Measurements from ENCODE around the gene PLEKHA6.

PLEKHA6 gene

DNA sequence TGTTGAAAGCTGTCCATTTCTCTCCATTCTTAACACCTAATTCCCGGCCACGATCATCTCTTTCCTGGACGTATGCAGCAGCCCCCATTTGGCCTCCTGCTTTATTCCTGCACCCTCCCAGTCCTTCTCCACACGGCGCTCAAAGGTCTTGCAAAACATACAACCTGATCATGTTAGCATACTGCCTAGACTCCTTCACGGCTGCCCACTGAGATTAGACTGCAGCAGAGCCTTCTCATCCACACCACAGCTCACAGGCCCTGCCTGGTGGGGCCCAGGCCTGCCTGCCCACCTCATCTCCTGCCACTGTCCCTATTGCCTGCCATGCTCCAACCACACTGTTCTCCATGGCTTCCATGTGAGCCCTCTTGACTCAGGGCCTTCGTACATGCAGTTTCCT, 148.7 kb downstream of the PLEKHA6 start:
- Histone ChIP-seq H3K4me3 (replicated peaks; ENCODE audit: insufficient read depth, low read length) (no peak overlapping the region), H3K27ac (replicated peaks) (no peak overlapping the region), H3K27me3 (ENCODE audit: insufficient read depth, poor library complexity, severe bottlenecking) (peaks cover 9% of the 10 kb centered on the region)
- TF ChIP-seq GABPA (IDR thresholded peaks at IDR 0.05; ENCODE audit: low read depth) (no peak), POLR2AphosphoS5 (IDR thresholded peaks at IDR 0.05; ENCODE audit: low read depth) (no peak), SPI1 (IDR thresholded peaks at IDR 0.05; ENCODE audit: borderline replicate concordance, low read depth) (no peak)
- TF ChIP-seq, protein P1, sequence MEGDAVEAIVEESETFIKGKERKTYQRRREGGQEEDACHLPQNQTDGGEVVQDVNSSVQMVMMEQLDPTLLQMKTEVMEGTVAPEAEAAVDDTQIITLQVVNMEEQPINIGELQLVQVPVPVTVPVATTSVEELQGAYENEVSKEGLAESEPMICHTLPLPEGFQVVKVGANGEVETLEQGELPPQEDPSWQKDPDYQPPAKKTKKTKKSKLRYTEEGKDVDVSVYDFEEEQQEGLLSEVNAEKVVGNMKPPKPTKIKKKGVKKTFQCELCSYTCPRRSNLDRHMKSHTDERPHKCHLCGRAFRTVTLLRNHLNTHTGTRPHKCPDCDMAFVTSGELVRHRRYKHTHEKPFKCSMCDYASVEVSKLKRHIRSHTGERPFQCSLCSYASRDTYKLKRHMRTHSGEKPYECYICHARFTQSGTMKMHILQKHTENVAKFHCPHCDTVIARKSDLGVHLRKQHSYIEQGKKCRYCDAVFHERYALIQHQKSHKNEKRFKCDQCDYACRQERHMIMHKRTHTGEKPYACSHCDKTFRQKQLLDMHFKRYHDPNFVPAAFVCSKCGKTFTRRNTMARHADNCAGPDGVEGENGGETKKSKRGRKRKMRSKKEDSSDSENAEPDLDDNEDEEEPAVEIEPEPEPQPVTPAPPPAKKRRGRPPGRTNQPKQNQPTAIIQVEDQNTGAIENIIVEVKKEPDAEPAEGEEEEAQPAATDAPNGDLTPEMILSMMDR (IDR thresholded peaks at IDR 0.05; ENCODE audit: insufficient read depth, low read length) = no peak
- TF ChIP-seq, protein P2, sequence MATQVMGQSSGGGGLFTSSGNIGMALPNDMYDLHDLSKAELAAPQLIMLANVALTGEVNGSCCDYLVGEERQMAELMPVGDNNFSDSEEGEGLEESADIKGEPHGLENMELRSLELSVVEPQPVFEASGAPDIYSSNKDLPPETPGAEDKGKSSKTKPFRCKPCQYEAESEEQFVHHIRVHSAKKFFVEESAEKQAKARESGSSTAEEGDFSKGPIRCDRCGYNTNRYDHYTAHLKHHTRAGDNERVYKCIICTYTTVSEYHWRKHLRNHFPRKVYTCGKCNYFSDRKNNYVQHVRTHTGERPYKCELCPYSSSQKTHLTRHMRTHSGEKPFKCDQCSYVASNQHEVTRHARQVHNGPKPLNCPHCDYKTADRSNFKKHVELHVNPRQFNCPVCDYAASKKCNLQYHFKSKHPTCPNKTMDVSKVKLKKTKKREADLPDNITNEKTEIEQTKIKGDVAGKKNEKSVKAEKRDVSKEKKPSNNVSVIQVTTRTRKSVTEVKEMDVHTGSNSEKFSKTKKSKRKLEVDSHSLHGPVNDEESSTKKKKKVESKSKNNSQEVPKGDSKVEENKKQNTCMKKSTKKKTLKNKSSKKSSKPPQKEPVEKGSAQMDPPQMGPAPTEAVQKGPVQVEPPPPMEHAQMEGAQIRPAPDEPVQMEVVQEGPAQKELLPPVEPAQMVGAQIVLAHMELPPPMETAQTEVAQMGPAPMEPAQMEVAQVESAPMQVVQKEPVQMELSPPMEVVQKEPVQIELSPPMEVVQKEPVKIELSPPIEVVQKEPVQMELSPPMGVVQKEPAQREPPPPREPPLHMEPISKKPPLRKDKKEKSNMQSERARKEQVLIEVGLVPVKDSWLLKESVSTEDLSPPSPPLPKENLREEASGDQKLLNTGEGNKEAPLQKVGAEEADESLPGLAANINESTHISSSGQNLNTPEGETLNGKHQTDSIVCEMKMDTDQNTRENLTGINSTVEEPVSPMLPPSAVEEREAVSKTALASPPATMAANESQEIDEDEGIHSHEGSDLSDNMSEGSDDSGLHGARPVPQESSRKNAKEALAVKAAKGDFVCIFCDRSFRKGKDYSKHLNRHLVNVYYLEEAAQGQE (IDR thresholded peaks at IDR 0.05; ENCODE audit: insufficient replicate concordance, low read depth) = no peak
- DNase-seq (ENCODE audit: low read depth in 1 of 2, low spot score in 1 of 2) = no peak

DNA sequence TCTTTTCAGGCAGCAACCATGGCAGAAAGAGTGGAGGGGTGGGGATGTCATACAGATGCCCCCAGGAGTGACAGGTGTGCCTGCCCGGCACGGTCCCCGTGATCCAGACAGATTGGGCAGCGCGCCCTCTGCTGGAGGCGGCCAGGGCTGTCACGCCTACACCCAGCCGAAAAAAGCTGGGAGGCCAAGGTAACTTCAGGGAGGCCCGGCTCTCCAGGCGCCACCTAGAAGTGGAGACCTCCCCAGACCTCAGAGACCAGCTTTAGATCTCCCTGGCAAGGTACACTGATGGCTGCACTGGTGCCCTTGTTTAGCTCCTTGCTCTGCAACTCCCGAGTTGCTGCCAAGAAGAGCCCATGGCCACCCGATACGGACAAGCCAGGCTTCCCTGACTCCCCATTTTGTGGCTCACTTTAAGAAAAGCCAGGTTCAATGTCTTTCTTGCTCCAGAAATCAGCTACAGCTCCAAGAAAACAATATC, 152.6 kb downstream of the PLEKHA6 start:
- TF ChIP-seq, protein P1 (IDR thresholded peaks at IDR 0.05; ENCODE audit: insufficient read depth, low read length) = peak; percentile 80
- TF ChIP-seq POLR2AphosphoS5 (IDR thresholded peaks at IDR 0.05; ENCODE audit: low read depth) = no peak
- TF ChIP-seq SPI1 (IDR thresholded peaks at IDR 0.05; ENCODE audit: borderline replicate concordance, low read depth) = no peak
- TF ChIP-seq, protein P2 (IDR thresholded peaks at IDR 0.05; ENCODE audit: insufficient replicate concordance, low read depth) = no peak
- DNase-seq (ENCODE audit: low read depth in 1 of 2, low spot score in 1 of 2) = peak; percentile 6 to 29
- H3K27ac ChIP-seq (replicated peaks) = no peak overlapping the region
- peaks cover 22% of the 10 kb centered on the region for H3K27me3 ChIP-seq (ENCODE audit: insufficient read depth, poor library complexity, severe bottlenecking)
- H3K4me3 ChIP-seq (replicated peaks; ENCODE audit: insufficient read depth, low read length) = no peak overlapping the region

DNA sequence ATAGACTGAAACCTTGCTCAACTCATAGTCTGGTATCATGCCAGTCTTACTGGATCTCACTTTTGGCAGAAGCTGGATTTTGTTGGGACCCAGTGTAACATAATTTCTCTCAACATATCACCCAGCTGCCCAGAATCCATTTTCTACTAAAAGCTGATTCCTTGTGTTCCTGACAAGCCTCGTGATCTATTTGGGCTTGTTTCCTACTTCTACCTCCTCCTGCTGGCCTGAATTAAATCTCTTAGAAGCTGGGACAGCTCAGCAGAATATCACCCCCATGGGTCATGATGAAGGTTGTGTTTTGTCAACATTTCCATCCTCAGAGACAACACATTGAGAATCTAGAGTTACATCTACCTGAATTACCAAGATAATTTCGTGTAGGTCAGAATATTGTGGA, 153.6 kb downstream of the PLEKHA6 start:
- no peak overlapping the region for H3K4me3 ChIP-seq (replicated peaks; ENCODE audit: insufficient read depth, low read length)
- DNase-seq (ENCODE audit: low read depth in 1 of 2, low spot score in 1 of 2) = peak in 1 of 2 experiments; percentile 6
- TF ChIP-seq, protein P1 (IDR thresholded peaks at IDR 0.05; ENCODE audit: insufficient read depth, low read length) = no peak
- TF ChIP-seq POLR2AphosphoS5 (IDR thresholded peaks at IDR 0.05; ENCODE audit: low read depth) (no peak), GABPA (IDR thresholded peaks at IDR 0.05; ENCODE audit: low read depth) (no peak), SPI1 (IDR thresholded peaks at IDR 0.05; ENCODE audit: borderline replicate concordance, low read depth) (no peak)
- TF ChIP-seq, protein P2 (IDR thresholded peaks at IDR 0.05; ENCODE audit: insufficient replicate concordance, low read depth) = no peak
- H3K27me3 ChIP-seq (ENCODE audit: insufficient read depth, poor library complexity, severe bottlenecking) = peaks cover 22% of the 10 kb centered on the region
- no peak overlapping the region for H3K27ac ChIP-seq (replicated peaks)
